Measurements from ENCODE around the gene GSK3B. TPM values are rescaled to one million over a fixed set of nuclear protein-coding genes. Genes with fewer than 3 reads are reported as not detected.

Gene GSK3B
- total RNA-seq, 1 experiment from 2014 or later = 56.5 TPM

GRCh38 chr3:120067083-120067482, 27.2 kb downstream of the GSK3B start:
- Histone ChIP-seq H4K5ac (ENCODE audit: insufficient read length, low read depth, low read length) (no peak overlapping the region), H2AFZ (ENCODE audit: low read length) (no peak overlapping the region), H3K4me2 (ENCODE audit: insufficient read depth, insufficient read length, low read length) (no peak overlapping the region), H3K4ac (ENCODE audit: low read depth, low read length) (no peak overlapping the region), H4K20me1 (ENCODE audit: control insufficient read depth, insufficient read depth, insufficient read length) (no peaks in the 10 kb centered on the region), H3K23me2 (ENCODE audit: insufficient read length, low read depth, low read length, poor library complexity, severe bottlenecking) (no peaks in the 10 kb centered on the region), H3K14ac (ENCODE audit: insufficient read depth, low read length) (no peak overlapping the region), H2AK5ac (ENCODE audit: insufficient read length, low read length) (no peak overlapping the region), H3K4me1 (ENCODE audit: insufficient read depth, low read length) (no peaks in the 10 kb centered on the region), H2BK12ac (ENCODE audit: insufficient read length, low read depth, low read length) (no peak overlapping the region), H2BK120ac (ENCODE audit: low read depth, low read length, poor library complexity, severe bottlenecking) (no peak overlapping the region), H3K79me2 (ENCODE audit: insufficient read depth, low read length) (peaks cover 12% of the 10 kb centered on the region; the same call in 1 of the 2 replicates), H2BK15ac (ENCODE audit: low read depth, low read length) (no peak overlapping the region), H3K79me1 (ENCODE audit: insufficient read depth, low read depth, low read length, poor library complexity, severe bottlenecking) (peaks cover 6% of the 10 kb centered on the region), H4K8ac (replicated peaks; ENCODE audit: insufficient read length, low read depth, low read length) (no peak overlapping the region), H2BK5ac (ENCODE audit: insufficient read length, low read length) (no peak overlapping the region), H3K9me3 (ENCODE audit: control insufficient read depth, low read depth, low read length) (no peaks in the 10 kb centered on the region), H3K27ac (ENCODE audit: insufficient read length, low read depth, low read length) (no peak overlapping the region), H3K27me3 (ENCODE audit: insufficient read depth, low read length) (no peaks in the 10 kb centered on the region), H3T11ph (ENCODE audit: low read length) (no peak overlapping the region), H2BK20ac (ENCODE audit: low read depth, low read length, poor library complexity, severe bottlenecking) (no peak overlapping the region), H3K9ac (ENCODE audit: extremely low read depth, insufficient read length, low read length) (no peak overlapping the region), H3K18ac (ENCODE audit: insufficient read length, low read depth, low read length) (no peak overlapping the region), H3K23ac (ENCODE audit: insufficient read length, low read depth, low read length) (no peak overlapping the region), H3K56ac (ENCODE audit: insufficient read length, low read depth, low read length) (no peak overlapping the region), H4K91ac (ENCODE audit: insufficient read length, low read depth, low read length) (no peak overlapping the region)
- Mint-ChIP-seq H3K4me1 (peaks cover 17 to 26% of the 10 kb centered on the region in 2 experiments), H3K9me3 (no peaks in the 10 kb centered on the region), H3K27ac (no peak overlapping the region), H3K36me3 (ENCODE audit: insufficient read depth in 1 of 3, low read depth in 3 of 3) (peaks cover 0 to 2% (median 0%) of the 10 kb centered on the region in 3 experiments; a peak in 1 of 7 replicates), H3K27me3 (ENCODE audit: low read depth) (no peaks in the 10 kb centered on the region), H3K4me3 (no peak overlapping the region)
- WGBS (ENCODE audit: extremely low coverage, insufficient read length, low lambda C conversion rate) = no CpG with 5 or more reads among the region's 3 CpGs
- no peak for TF ChIP-seq CTCF (conservative IDR thresholded peaks at IDR 0.05)
- no peak for DNase-seq
